ENCODE measurements around the gene GFRA3.

The GFRA3 gene

GRCh38 chr5:138275895-138276294 lies 1.5 kb upstream of the GFRA3 start:
- TF ChIP-seq EZH2phosphoT487 (IDR thresholded peaks at IDR 0.05; ENCODE audit: borderline replicate concordance, low read length) (no peak), CTCF (IDR thresholded peaks at IDR 0.05; ENCODE audit: low read depth, low read length, poor library complexity, severe bottlenecking) (no peak)
- Histone ChIP-seq H3K27me3 (ENCODE audit: control insufficient read depth, low read length) (peaks cover 5% of the 10 kb centered on the region; the same call in 1 of the 2 replicates), H3K36me3 (ENCODE audit: control insufficient read depth, low read length) (no peaks in the 10 kb centered on the region), H3K27ac (ENCODE audit: low read depth, low read length) (no peak overlapping the region), H3K9me3 (ENCODE audit: control insufficient read depth, insufficient read depth, low read length) (no peaks in the 10 kb centered on the region), H3K9me2 (replicated peaks; ENCODE audit: control insufficient read depth, low read length) (no peaks in the 10 kb centered on the region), H4K20me1 (ENCODE audit: control insufficient read depth, insufficient read depth, low read depth, low read length) (no peaks in the 10 kb centered on the region), H3K79me2 (ENCODE audit: control insufficient read depth, low read length) (no peaks in the 10 kb centered on the region), H3K4me2 (ENCODE audit: low read length) (no peak overlapping the region), H3F3A (ENCODE audit: control insufficient read depth, insufficient read depth) (no peaks in the 10 kb centered on the region), H3K4me1 (ENCODE audit: control insufficient read depth, low read length) (no peaks in the 10 kb centered on the region), H3K4me3 (ENCODE audit: low read length) (no peak overlapping the region)

GRCh38 chr5:138275379-138275782 lies 960 bp upstream of the GFRA3 start:
- Histone ChIP-seq H3K4me2 (ENCODE audit: low read length) (no peak overlapping the region), H3K27ac (ENCODE audit: low read depth, low read length) (no peak overlapping the region), H3K36me3 (ENCODE audit: control insufficient read depth, low read length) (no peaks in the 10 kb centered on the region), H3K79me2 (ENCODE audit: control insufficient read depth, low read length) (no peaks in the 10 kb centered on the region), H3K9me3 (ENCODE audit: control insufficient read depth, insufficient read depth, low read length) (no peaks in the 10 kb centered on the region), H3K9me2 (replicated peaks; ENCODE audit: control insufficient read depth, low read length) (no peaks in the 10 kb centered on the region), H3F3A (ENCODE audit: control insufficient read depth, insufficient read depth) (no peaks in the 10 kb centered on the region), H3K4me3 (ENCODE audit: low read length) (no peak overlapping the region), H4K20me1 (ENCODE audit: control insufficient read depth, insufficient read depth, low read depth, low read length) (no peaks in the 10 kb centered on the region), H3K27me3 (ENCODE audit: control insufficient read depth, low read length) (peaks cover 5% of the 10 kb centered on the region; the same call in 1 of the 2 replicates), H3K4me1 (ENCODE audit: control insufficient read depth, low read length) (no peaks in the 10 kb centered on the region)
- TF ChIP-seq CTCF (IDR thresholded peaks at IDR 0.05; ENCODE audit: low read depth, low read length, poor library complexity, severe bottlenecking) (peak; percentile 10), EZH2phosphoT487 (IDR thresholded peaks at IDR 0.05; ENCODE audit: borderline replicate concordance, low read length) (no peak)

- H3K4me3 ChIP-seq (ENCODE audit: low read length): peak overlapping the region; percentile 33
Observed at GRCh38 chr5:138273834-138274188, 610 bp downstream of the GFRA3 start.

More at GRCh38 chr5:138273834-138274188, 610 bp downstream of the GFRA3 start:
- Histone ChIP-seq H3K79me2 (ENCODE audit: control insufficient read depth, low read length) (no peaks in the 10 kb centered on the region), H3K4me1 (ENCODE audit: control insufficient read depth, low read length) (no peaks in the 10 kb centered on the region), H3K4me2 (ENCODE audit: low read length) (peak overlapping the region; percentile 53), H4K20me1 (ENCODE audit: control insufficient read depth, insufficient read depth, low read depth, low read length) (no peaks in the 10 kb centered on the region), H3F3A (ENCODE audit: control insufficient read depth, insufficient read depth) (no peaks in the 10 kb centered on the region), H3K9me2 (replicated peaks; ENCODE audit: control insufficient read depth, low read length) (no peaks in the 10 kb centered on the region), H3K27me3 (ENCODE audit: control insufficient read depth, low read length) (peaks cover 5% of the 10 kb centered on the region; the same call in 1 of the 2 replicates), H3K36me3 (ENCODE audit: control insufficient read depth, low read length) (no peaks in the 10 kb centered on the region), H3K9me3 (ENCODE audit: control insufficient read depth, insufficient read depth, low read length) (no peaks in the 10 kb centered on the region), H3K27ac (ENCODE audit: low read depth, low read length) (no peak overlapping the region)
- TF ChIP-seq EZH2phosphoT487 (IDR thresholded peaks at IDR 0.05; ENCODE audit: borderline replicate concordance, low read length) (no peak), CTCF (IDR thresholded peaks at IDR 0.05; ENCODE audit: low read depth, low read length, poor library complexity, severe bottlenecking) (no peak)
